OCI-LY7 (cell line): Measurements from ENCODE around the gene SYT14. TPM values are rescaled to one million over a fixed set of nuclear protein-coding genes. Genes with fewer than 3 reads are reported as not detected.
"Not testable (repeated sequence)": the region's sequence is repeated elsewhere in the genome, so short reads cannot be mapped to it uniquely, and the experiment has no call there.

Source experiments
- BruUV-seq: library from RNA; stranded (reverse); fragments of 400-500 nt; replicated peaks from 2 replicates; lab custom pipeline; 2021; lab: Mats Ljungman, UMichigan
- CTCF ChIA-PET: fragments of 300-600 bp; sonication (Branson Sonifier 250); formaldehyde crosslinking; loops from one replicate; lab custom pipeline; 2022; ENCODE audit warnings: antibody characterized with exemption; ENCODE audit not compliant: unreplicated experiment; lab: Charles Lee
- POLR2A ChIA-PET: fragments of 300-600 bp; sonication (Branson Sonifier 250); formaldehyde crosslinking; loops from one replicate; lab custom pipeline; 2022; ENCODE audit warnings: antibody characterized with exemption; lab: Charles Lee
- DNase-seq: peaks from one replicate; pipeline ENCODE4 v3.0.0-alpha.2; 2015; ENCODE audit warnings: low spot score
- H2AFZ ChIP-seq: fragments of 200-600 bp; sonication (generic), shearing (Covaris generic); 2 replicates; pipeline ENCODE4 v1.6.1; 2014; ENCODE audit warnings: mild to moderate bottlenecking, antibody characterized with exemption, low read length, moderate library complexity
- H3K27ac ChIP-seq: fragments of 200-600 bp; sonication (generic); 2 replicates; pipeline ENCODE4 v1.5.1; 2014; ENCODE audit warnings: mixed run types, low read depth, mild to moderate bottlenecking, moderate library complexity, low read length, inconsistent platforms; ENCODE audit not compliant: poor library complexity, severe bottlenecking
- H3K36me3 ChIP-seq: fragments of 200-600 bp; sonication (generic); 2 replicates; pipeline ENCODE4 v1.6.1; 2014; ENCODE audit warnings: mild to moderate bottlenecking, antibody characterized with exemption, low read length, moderate library complexity, mixed read lengths; ENCODE audit not compliant: insufficient read depth
- H3K4me1 ChIP-seq: fragments of 200-600 bp; sonication (generic); 2 replicates; pipeline ENCODE4 v1.5.1; 2014; ENCODE audit warnings: mild to moderate bottlenecking, low read length; ENCODE audit not compliant: insufficient read depth, poor library complexity, severe bottlenecking
- H3K4me2 ChIP-seq: fragments of 200-600 bp; sonication (generic); 2 replicates; pipeline ENCODE4 v1.6.1; 2014; ENCODE audit warnings: mild to moderate bottlenecking, low read length
- H3K4me3 ChIP-seq: fragments of 200-600 bp; sonication (generic); 2 replicates; pipeline ENCODE4 v1.5.1; 2014; ENCODE audit warnings: mild to moderate bottlenecking, low read depth, low read length; ENCODE audit not compliant: poor library complexity, severe bottlenecking
- H3K79me2 ChIP-seq: fragments of 200-600 bp; sonication (generic); 2 replicates; pipeline ENCODE4 v1.6.1; 2016; ENCODE audit warnings: low read depth, mild to moderate bottlenecking, low read length, moderate library complexity, mixed read lengths; ENCODE audit not compliant: insufficient read depth
- H3K9me2 ChIP-seq: fragments of 200-600 bp; sonication (generic); 2 replicates; pipeline ENCODE4 v1.6.1; 2016; ENCODE audit warnings: mild to moderate bottlenecking, low read length, mixed read lengths; ENCODE audit not compliant: insufficient read depth
- H3K9me3 ChIP-seq: fragments of 200-600 bp; sonication (generic); 2 replicates; pipeline ENCODE4 v1.6.1; 2014; ENCODE audit warnings: mild to moderate bottlenecking, mixed run types, low read length, mixed read lengths
- H4K20me1 ChIP-seq: fragments of 200-600 bp; sonication (generic); 2 replicates; pipeline ENCODE4 v1.6.1; 2014; ENCODE audit warnings: mild to moderate bottlenecking, antibody characterized with exemption, low read length, moderate library complexity, mixed read lengths; ENCODE audit not compliant: insufficient read depth
- EZH2phosphoT487 ChIP-seq: fragments of 200-600 bp; sonication (generic); IDR thresholded peaks from 2 replicates; pipeline ENCODE4 v1.6.1; 2018; ENCODE audit warnings: low read depth, borderline replicate concordance, mild to moderate bottlenecking, mixed run types, antibody characterized with exemption, low read length, moderate library complexity, mixed read lengths
- intact Hi-C: fragments of 100-400 bp; cut with micrococcal nuclease; formaldehyde crosslinking; loops from one replicate; pipeline ENCODE4 v1.10.0; 2022; ENCODE audit not compliant: unreplicated experiment
- total RNA-seq, 2 experiments: library from RNA; depleted of rRNA in 1 of 2; stranded (reverse); fragments of >200 nt in 1 of 2; shearing (Covaris generic) in 1 of 2; gene quantifications; 2 replicates each; pipeline ENCODE4 v1.2.3, GENCODE V29; 2014 to 2022
- TF ChIP-seq, protein P1 (sequence below): fragments of 200-600 bp; sonication (generic); conservative IDR thresholded peaks from 2 replicates; pipeline ENCODE4 v1.5.1; 2014; ENCODE audit warnings: mild to moderate bottlenecking, antibody characterized with exemption, low read length, moderate library complexity, mixed read lengths

Gene SYT14
- total RNA-seq, 2 experiments from 2014 or later: not detected

GRCh38 chr1:210189426-210189825 is 251.4 kb downstream of the SYT14 start:
- CTCF ChIA-PET: no interaction called here
- H4K20me1 ChIP-seq: no peaks in the 10 kb centered on the region
- H3K79me2 ChIP-seq: no peaks in the 10 kb centered on the region
- H2AFZ ChIP-seq: no peak overlapping the region
- no peaks in the 10 kb centered on the region for H3K4me1 ChIP-seq
- no peak overlapping the region for H3K4me2 ChIP-seq
- H3K36me3 ChIP-seq: no peaks in the 10 kb centered on the region
- TF ChIP-seq EZH2phosphoT487: no peak
- TF ChIP-seq, protein P1, sequence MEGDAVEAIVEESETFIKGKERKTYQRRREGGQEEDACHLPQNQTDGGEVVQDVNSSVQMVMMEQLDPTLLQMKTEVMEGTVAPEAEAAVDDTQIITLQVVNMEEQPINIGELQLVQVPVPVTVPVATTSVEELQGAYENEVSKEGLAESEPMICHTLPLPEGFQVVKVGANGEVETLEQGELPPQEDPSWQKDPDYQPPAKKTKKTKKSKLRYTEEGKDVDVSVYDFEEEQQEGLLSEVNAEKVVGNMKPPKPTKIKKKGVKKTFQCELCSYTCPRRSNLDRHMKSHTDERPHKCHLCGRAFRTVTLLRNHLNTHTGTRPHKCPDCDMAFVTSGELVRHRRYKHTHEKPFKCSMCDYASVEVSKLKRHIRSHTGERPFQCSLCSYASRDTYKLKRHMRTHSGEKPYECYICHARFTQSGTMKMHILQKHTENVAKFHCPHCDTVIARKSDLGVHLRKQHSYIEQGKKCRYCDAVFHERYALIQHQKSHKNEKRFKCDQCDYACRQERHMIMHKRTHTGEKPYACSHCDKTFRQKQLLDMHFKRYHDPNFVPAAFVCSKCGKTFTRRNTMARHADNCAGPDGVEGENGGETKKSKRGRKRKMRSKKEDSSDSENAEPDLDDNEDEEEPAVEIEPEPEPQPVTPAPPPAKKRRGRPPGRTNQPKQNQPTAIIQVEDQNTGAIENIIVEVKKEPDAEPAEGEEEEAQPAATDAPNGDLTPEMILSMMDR: no peak
- no peak for DNase-seq
- H3K27ac ChIP-seq: no peak overlapping the region
- no peaks in the 10 kb centered on the region for H3K9me3 ChIP-seq
- no peak overlapping the region for H3K4me3 ChIP-seq
- no peaks in the 10 kb centered on the region for H3K9me2 ChIP-seq
- BruUV-seq: no TSS peak
- POLR2A ChIA-PET: interaction anchor here (1.4 kb wide), 1 partner anchor 14 kb away, joined by 5 read pairs; no protein-coding TSS in a partner anchor
- intact Hi-C loops: no loop called here

DNA sequence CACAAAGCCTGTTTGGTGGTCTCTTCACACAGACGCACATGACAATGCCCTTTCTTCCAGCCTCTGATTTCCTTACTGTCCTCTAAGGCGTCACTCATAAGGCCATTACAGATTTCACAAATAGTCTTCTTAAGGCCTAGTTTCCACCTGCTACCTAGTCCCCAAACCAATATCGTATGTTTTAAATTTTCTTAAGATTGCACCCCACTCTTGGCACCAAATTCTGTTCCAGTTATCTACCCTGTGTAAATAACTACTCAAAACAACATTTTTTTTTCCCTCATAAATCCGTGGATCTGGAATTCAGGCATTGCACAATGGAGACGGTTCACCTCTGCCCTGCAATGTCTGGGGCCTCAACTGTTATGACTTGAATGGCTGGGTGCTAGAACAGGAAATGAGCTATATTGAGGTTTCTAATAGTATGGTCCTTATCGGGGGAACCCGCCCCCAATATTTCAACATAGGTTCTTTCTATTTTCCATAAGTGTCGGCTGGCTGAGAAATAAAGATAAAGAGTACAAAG is 257.7 kb downstream of the SYT14 start:
- ChIA-PET POLR2A (no interaction called here), CTCF (no interaction called here)
- DNase-seq: no peak
- Histone ChIP-seq H3K4me2 (no peak overlapping the region), H3K9me2 (no peaks in the 10 kb centered on the region), H3K36me3 (no peaks in the 10 kb centered on the region), H3K27ac (no peak overlapping the region), H3K79me2 (no peaks in the 10 kb centered on the region), H2AFZ (no peak overlapping the region), H3K9me3 (no peaks in the 10 kb centered on the region), H3K4me3 (no peak overlapping the region), H4K20me1 (no peaks in the 10 kb centered on the region), H3K4me1 (no peaks in the 10 kb centered on the region)
- no TSS peak for BruUV-seq
- intact Hi-C loops: no loop called here
- TF ChIP-seq EZH2phosphoT487: no peak
- TF ChIP-seq, protein P1: no peak

GRCh38 chr1:210196266-210196665 is 258.2 kb downstream of the SYT14 start:
- POLR2A ChIA-PET, CTCF ChIA-PET: not testable (repeated sequence)

More at GRCh38 chr1:210196266-210196665, 258.2 kb downstream of the SYT14 start:
- BruUV-seq, H3K36me3 ChIP-seq, H3K79me2 ChIP-seq, H3K27ac ChIP-seq, DNase-seq, H2AFZ ChIP-seq, H3K9me2 ChIP-seq, H3K4me2 ChIP-seq, H3K9me3 ChIP-seq, H4K20me1 ChIP-seq, H3K4me3 ChIP-seq, intact Hi-C loops, H3K4me1 ChIP-seq: not testable (repeated sequence)
